GM19193 (cell line): Measurements from ENCODE around the gene MERTK.

Experiments
- POLR2A ChIP-seq: IDR thresholded peaks from 4 replicates; pipeline ENCODE4 v1.6.1; 2011; ENCODE audit not compliant: insufficient read depth, insufficient read length; ENCODE audit errors: extremely low read depth

The MERTK gene

DNA sequence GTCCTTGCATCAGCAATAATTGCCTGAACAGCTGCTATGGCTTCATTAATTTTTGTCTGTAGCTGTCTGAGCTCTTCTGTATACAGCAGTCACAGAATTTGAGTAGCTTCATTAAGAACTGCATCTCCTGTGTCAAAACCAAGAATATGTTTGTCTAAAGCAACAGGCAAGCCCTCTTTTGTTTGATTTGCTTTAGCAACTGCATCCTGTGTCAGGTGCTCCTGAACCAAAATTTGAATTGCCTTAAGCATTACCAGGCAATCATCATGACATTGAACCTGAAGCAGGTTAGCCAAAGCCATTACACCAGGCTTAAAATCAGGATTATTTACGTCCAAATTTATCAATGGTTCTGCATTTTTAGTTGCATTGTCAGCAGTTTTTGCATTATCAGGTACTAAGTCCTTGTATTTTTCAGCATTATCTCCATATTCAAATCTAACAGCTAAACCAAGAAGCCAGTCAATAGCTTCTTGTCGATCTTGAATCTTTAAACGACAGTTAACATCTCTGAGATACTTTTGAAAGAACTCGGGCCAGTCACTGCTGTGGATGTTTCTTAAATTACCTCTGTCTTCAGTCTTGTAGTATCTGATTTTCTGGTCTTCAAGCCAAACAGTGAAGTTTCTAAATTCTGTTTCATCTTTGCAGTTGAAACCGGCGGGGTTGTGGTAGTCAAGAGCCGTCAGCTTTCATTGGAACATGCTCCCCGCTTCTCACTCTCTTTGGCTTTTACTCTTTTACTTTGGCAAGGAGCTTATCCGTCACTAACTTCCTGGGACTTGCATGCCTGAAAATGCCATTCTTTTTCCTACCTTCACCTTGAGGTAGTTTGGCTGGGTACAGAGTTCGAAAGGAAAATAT, 42.2 kb downstream of the MERTK start:
- TF ChIP-seq POLR2A, result no peak

DNA sequence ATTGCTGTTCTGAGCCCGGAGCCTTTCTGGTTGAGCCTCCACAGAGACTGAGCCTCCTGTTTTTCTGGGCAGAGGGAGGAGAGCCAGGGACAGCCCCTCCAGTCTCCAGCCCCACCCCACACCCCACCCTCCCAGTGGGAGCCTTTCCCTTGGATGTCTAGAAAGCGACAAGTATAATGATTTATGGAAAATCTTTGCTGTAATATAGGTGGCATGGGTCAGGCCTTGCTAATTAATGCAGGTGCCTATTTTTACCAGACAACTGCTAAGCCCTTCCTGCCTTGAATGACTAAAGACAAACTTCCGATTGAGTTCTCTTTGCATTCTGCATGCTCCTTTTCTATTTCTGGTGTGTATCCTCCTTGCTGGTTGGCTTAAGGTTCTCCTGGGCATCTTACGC, 43.1 kb downstream of the MERTK start:
- no peak for TF ChIP-seq POLR2A

DNA sequence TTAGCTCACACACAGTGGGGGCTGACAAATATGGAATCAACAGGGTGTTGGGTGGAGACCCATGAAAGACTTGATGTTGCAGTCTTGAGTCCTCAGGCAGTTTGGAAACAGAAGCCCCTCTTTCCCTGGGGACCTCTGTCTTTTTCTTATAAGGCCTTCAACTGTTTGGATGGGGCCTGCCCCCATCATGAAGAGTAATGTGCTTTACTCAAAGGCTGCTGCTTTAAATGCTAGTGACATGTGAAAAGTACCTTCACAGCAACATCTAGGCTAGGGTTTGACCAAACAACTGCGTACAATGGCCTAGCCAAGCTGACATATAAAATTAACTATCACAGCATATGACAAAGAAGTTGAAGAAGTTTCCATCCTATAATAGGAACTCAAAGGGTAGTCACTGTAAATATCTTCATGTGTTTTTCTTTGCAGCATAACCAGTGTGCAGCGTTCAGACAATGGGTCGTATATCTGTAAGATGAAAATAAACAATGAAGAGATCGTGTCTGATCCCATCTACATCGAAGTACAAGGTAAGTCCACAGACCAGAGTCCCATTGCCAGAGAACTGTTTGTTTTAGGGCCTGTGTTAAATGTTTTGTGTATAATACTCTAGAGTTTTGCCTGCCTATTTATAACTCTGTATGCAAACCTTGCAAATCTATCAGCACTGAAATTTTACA, 46.3 kb downstream of the MERTK start:
- TF ChIP-seq POLR2A, result no peak

DNA sequence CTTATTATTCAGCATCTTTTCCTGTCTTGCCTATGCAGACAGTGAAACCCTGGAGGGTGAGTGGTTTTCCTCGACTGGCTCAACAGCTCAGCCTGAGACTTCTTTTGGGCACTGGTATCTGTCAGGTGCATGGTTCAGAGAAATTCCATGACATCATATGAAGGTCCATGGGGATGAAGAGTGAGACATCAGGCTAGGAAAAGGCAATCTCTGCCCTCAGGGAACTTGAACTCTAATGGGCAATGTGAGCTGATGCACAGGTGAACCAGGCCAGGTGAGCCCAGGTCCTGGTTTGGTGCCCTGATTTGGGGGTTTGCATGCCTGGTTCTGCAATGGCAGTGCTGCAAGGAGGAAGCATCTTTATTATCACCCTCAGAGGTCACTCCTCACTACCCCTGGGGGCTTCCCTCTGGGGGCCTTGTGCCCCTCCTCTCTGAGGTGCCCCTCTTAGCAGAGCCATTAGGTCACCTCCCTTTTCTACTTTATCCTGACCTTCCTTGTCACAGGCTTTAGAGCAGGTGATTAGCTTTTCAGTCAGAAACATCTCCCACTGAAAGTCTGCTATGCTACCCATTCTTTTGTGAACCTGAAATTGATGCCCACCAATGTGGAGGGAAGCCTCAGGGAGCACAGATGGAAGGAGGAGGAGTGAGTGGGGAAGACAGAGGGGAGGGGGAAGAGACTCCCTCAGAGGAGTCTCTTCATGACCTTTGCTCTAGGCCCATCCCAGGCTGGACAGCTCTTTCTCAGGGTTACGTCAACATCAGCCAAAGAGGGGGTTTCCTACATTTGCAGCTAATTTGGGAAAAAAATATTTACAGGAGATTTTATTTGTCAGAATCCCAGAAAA, 47.3 kb downstream of the MERTK start:
- no peak for TF ChIP-seq POLR2A

DNA sequence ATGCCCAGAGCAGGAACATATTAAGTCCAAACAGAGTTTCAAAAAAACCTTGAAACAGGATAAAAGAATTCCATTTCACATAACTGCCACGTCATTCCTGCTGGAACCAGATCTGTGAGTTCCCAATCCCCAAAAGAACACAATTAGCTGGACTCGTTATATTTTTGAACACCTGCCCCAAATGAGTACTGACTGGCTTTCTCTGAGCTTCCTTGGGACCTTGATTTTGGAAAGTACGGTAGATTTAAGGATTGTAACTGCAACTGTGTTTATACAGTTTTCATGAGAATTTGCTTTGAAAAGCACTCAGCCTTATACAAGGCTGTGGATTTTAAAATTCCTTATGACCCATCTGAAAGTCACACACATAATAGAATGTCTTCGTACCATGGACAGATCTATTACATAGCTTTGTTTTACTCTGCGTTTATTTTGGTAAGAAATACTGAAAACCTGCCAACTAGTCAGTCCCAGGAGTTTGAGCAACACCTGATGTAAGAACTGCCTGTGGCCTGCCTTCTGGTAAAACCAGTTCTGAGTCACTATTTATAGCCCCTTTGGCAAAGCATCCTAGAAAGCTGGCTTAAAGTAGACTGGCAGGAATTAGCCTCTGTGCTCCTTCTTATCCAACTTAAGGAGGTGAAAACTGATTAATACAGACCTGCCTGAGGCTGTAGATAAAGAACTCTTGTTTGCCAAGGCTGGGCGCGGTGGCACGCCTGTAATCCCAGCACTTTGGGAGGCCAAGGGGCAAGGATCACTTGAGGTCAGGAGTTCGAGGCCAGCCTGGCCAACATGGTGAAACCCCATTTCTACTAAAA, 48.1 kb downstream of the MERTK start:
- TF ChIP-seq POLR2A, result no peak

DNA sequence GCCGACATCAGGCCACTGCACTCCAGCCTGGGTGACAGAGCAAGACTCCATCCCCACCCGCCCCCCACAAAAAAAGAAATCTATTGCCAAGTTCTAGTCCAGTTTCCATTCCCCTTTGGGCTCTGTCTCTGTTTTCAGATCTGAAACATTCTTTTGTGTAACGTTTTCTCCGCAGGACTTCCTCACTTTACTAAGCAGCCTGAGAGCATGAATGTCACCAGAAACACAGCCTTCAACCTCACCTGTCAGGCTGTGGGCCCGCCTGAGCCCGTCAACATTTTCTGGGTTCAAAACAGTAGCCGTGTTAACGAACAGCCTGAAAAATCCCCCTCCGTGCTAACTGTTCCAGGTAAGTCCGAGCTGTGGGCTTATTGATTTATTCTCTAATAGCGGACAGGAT, 48.8 kb downstream of the MERTK start:
- TF ChIP-seq POLR2A, result no peak

DNA sequence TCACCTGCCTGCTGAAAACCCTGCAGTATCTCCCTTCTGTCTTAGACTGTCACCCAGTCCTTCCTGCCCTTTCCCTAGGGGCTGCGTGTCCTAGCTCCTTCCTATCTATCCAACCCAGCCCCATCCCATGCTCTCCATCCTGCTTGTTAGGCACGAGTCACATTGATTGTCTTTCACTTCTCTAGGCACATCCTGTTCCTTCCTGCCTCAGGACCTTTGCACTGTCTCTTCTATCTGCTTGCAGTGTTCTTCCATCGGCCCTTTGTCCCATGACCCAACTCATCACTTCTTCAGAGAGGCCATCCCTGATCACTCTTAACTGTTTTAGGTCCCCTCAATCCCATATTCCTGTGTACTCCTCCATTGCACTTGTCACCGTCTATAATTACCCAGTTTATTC, 50.4 kb downstream of the MERTK start:
- no peak for TF ChIP-seq POLR2A

DNA sequence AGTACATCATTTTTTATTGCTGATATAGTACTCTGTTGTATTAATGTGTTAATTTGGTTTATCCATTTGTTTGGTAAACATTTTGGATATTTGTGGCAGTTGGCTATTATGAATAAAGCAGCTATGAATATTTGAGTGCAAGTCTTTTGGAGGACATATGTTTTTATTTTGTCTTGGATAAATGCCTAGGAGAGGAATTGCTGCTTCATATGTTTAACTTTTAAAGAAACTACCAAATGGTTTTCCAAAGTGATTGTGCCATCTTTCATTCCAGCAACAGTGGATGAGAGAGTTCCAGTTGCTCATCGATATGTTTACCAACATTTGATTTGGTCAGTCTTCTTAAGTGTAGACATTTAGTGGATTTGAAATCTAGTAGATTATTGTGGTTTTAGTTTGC, 51.8 kb downstream of the MERTK start:
- no peak for TF ChIP-seq POLR2A

DNA sequence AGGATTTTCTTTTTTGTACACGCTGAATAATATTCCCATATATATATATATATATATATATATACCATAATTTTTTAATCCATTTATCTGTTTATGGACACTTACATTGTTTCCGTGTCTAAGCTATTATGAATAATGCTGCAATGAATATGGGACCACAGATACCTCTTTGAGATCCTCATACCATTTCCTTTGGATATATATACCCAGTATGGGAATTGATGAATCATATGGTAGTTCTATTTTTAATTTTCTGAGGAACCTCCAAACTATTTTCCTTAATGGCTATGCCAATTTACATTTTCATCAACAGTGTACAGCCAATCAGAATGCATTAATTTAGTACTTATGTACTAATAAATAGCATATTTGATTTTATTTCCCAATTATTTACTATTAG, 53.1 kb downstream of the MERTK start:
- TF ChIP-seq POLR2A, result no peak

DNA sequence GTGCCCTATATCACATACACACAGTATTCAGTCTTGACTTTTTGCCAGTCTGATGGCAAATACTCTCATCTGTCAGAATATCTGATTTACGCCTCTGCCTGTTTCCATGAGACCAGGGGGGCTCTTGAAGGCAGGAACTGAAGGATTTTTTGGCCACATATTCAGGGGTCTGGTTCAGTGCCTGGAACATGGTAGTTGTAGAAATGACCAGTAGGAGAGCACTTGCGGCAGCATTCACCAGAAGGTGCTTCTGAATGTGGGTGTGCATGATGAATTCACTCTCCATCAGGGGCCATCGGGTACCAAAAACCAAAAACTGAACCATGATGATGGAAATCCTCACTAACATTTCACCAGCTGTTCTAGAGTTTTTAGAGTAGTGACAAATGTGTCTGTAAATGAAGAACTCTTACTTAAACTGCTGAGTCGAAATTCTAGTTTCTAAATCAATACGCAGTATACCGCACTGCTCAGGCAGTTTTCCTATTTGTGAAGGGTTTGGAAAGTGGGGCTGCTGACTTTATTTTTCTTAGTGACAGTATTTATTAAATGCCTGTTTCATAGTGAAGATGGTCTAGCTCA, 54.6 kb downstream of the MERTK start:
- no peak for TF ChIP-seq POLR2A

DNA sequence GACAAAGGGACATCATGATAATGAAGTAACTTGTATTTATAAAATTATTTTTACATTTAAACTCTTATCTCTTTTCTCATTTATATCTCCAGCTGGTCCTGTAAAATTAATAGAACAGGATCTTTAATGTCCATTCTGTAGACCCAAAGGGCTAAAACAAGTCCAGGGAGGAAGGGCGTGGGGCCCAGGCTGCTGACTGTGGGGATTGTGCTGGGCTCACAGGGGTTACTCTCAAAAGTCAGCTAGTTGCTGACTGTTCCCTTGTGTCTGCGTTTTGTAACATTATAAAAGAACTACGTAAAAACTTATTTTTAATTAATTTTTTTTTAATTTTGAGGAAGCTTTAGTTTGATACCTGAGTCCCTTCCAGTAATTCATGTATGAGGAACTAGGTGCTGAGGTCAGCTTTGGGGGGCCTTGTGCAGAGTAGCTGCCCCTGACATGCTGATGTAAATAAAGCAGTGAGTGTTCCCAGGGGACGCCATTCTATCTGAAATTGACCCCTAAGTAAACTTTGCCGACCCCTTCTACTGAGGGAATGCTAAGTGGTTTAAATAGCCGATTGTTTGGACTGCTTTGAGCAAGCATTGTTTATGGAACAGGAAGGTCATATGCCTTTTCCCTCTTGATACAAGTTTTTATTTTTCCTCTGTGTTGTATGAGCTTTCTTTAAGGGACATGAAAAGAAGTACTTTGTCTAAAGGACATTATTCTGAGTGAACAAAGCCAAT, 56.4 kb downstream of the MERTK start:
- TF ChIP-seq POLR2A, result no peak

DNA sequence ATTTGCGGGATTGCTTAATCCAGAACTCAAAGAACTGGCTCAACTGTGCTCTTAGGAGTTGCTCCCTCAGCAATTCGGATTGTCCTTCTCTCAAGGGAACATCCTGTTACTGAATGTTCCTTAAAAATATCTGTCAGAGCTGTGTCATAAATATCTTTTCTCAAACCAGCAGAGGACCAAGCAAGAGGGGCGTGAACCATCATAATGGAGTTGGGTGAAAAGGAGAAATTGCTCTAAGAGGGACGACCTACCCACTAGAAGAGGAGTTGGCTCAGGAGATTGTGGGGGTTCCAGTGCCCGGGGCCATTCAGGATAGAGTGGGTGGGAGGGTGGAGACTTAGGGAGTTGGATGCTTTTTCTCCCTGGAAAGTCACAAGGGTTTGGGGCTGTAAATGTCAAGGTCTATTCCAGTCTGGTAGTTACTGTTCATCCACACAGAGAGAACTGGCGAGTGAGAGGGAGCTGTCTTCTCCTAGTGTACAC, 59.5 kb downstream of the MERTK start:
- TF ChIP-seq POLR2A, result no peak

DNA sequence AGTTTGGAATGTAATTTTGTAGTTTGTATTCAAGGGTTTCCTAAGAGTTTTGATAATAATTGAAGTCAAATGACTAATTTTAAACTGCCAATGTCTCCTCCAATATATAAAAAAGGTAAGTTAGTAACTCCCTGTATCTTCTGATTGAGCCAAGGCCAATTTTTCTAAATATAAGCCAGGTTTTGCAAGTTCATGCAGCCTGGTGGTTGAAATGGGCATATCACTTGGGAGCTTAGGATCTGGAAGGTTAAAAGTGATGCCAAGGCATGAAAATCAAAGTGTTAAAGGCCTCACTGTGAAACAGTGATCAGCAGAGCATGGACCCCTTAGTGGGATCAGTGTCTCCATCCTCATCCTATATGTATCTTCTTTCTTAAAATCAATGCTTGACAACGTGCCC, 60.5 kb downstream of the MERTK start:
- no peak for TF ChIP-seq POLR2A

DNA sequence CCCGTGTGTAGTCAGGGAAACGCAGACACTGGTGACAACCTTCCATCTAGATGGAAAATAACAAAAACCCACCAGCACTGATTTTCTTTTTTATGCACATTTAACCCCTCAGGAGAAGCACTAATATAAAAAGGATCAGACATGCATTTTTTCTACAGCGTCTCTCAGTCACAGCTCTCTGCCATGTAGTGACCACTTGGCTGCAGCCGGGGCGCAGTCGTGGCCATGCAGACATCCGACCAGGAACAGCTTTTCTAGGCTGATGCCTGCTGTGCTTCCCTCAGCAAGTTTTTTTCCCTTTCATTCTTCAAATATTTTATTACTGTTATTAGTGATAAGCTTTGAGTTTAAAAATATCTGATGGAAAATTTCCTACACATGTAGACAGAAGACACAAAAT, 63.3 kb downstream of the MERTK start:
- TF ChIP-seq POLR2A, result no peak

DNA sequence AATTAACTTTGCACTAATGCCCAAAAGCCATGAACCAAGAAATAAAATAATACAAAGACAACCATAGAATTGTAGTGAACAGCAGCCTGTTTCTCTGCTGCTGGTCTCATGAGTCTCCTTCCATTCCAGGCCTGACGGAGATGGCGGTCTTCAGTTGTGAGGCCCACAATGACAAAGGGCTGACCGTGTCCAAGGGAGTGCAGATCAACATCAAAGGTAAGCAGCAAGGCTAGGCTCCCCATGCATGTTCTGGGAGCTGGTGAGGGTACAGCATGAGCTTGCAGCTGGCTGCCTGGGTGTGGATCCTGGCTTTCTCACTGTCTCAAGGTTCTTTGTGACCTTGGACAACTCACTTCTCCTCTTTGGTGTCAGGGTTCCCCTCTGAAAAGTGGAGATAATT, 66.7 kb downstream of the MERTK start:
- no peak for TF ChIP-seq POLR2A
